Measurements from ENCODE around the gene MTFR2. TPM values are rescaled to one million over a fixed set of nuclear protein-coding genes. Genes with fewer than 3 reads are reported as not detected.

The MTFR2 gene
- total and polyA plus RNA-seq, 2 of the 13 experiments (the other 11 are each of a cell fraction or from before 2014, with no cell fraction given), result 6.7 to 10.7 TPM

GRCh38 chr6:136226027-136226673, 24.0 kb downstream of the MTFR2 start (continued):
- TF ChIP-seq GRHL1 (CRISPR knock-in tag; conservative IDR thresholded peaks at IDR 0.05), result no peak
- TF ChIP-seq HIC2 (CRISPR knock-in tag; IDR thresholded peaks at IDR 0.05; ENCODE audit: low read depth), result no peak
- no peak for TF ChIP-seq EP300 (IDR thresholded peaks at IDR 0.05; ENCODE audit: low read depth in 2 of 2, low read length in 2 of 2)
- TF ChIP-seq EP300 (CRISPR knock-in tag; IDR thresholded peaks at IDR 0.05; ENCODE audit: borderline replicate concordance), result no peak
- no peak for TF ChIP-seq ZNF841 (CRISPR knock-in tag; IDR thresholded peaks at IDR 0.05; ENCODE audit: borderline replicate concordance)
- no peak for TF ChIP-seq EEA1 (CRISPR knock-in tag; IDR thresholded peaks at IDR 0.05; ENCODE audit: borderline replicate concordance)
- no peak for TF ChIP-seq CREBL2 (CRISPR knock-in tag; IDR thresholded peaks at IDR 0.05; ENCODE audit: borderline replicate concordance)
- TF ChIP-seq PPARG (CRISPR knock-in tag; conservative IDR thresholded peaks at IDR 0.05), result no peak; the same call in 1 of the 2 replicates
- TF ChIP-seq ZNF3 (CRISPR knock-in tag; IDR thresholded peaks at IDR 0.05), result no peak
- TF ChIP-seq KMT2B (CRISPR knock-in tag; IDR thresholded peaks at IDR 0.05), result 0 out of 2 replicates have a peak, but pooled peaks have one; percentile 25
- peak; percentile 36; the same call in 1 of the 2 replicates for TF ChIP-seq CCDC6 (CRISPR knock-in tag; IDR thresholded peaks at IDR 0.05)
- no peak for TF ChIP-seq ARHGAP35 (CRISPR knock-in tag; IDR thresholded peaks at IDR 0.05; ENCODE audit: borderline replicate concordance)
- no peak for TF ChIP-seq RFX1 (IDR thresholded peaks at IDR 0.05)
- no peak for TF ChIP-seq YEATS2 (CRISPR knock-in tag; IDR thresholded peaks at IDR 0.05; ENCODE audit: borderline replicate concordance)
- TF ChIP-seq HOXA3 (CRISPR knock-in tag; IDR thresholded peaks at IDR 0.05), result no peak
- peak; percentile 96 for TF ChIP-seq RAD21 (CRISPR knock-in tag; IDR thresholded peaks at IDR 0.05)
- no peak for TF ChIP-seq TBX3 (IDR thresholded peaks at IDR 0.05; ENCODE audit: borderline replicate concordance)
- no peak for TF ChIP-seq SIX4 (CRISPR knock-in tag; IDR thresholded peaks at IDR 0.05)
- no peak for TF ChIP-seq HDAC6 (IDR thresholded peaks at IDR 0.05; ENCODE audit: low read depth, low read length)
- TF ChIP-seq IRF9 (CRISPR knock-in tag; IDR thresholded peaks at IDR 0.05; ENCODE audit: borderline replicate concordance), result no peak
- no peak for TF ChIP-seq ZMYM2 (CRISPR knock-in tag; IDR thresholded peaks at IDR 0.05)
- no peak for TF ChIP-seq ZNF710 (CRISPR knock-in tag; IDR thresholded peaks at IDR 0.05; ENCODE audit: borderline replicate concordance)
- TF ChIP-seq GTF3A (CRISPR knock-in tag; conservative IDR thresholded peaks at IDR 0.05), result no peak
- TF ChIP-seq NFE2L1 (CRISPR knock-in tag; IDR thresholded peaks at IDR 0.05; ENCODE audit: borderline replicate concordance), result no peak

Data from HepG2 (cell line).